HepG2 (cell line): ENCODE measurements around the gene SLC23A2. TPM values are rescaled to one million over a fixed set of nuclear protein-coding genes. Genes with fewer than 3 reads are reported as not detected.

Experiments used
- AGO2 ChIP-seq: fragments of 200-400 bp; formaldehyde crosslinking; optimal IDR thresholded peaks from 2 replicates; pipeline ENCODE3; 2017; ENCODE audit warnings: mild to moderate bottlenecking, low read depth, low read length, moderate library complexity
- ARID2 ChIP-seq: sonication (generic); formaldehyde crosslinking; IDR thresholded peaks from 2 replicates; pipeline ENCODE4 v1.8.1; 2022; ENCODE audit warnings: mild to moderate bottlenecking, missing genetic modification reagents, borderline replicate concordance
- IKZF4 ChIP-seq: sonication (generic); formaldehyde crosslinking; IDR thresholded peaks from 2 replicates; pipeline ENCODE4 v1.5.1; 2020; ENCODE audit warnings: borderline replicate concordance, mild to moderate bottlenecking, low read depth, missing genetic modification reagents; ENCODE audit errors: not compliant biosample characterization
- IRF2 ChIP-seq: IDR thresholded peaks from 2 replicates; pipeline ENCODE4 v1.6.1; 2018; ENCODE audit warnings: missing genetic modification reagents, missing compliant biosample characterization
- JARID2 ChIP-seq: sonication (generic); formaldehyde crosslinking; IDR thresholded peaks from 2 replicates; pipeline ENCODE4 v1.8.1; 2023; ENCODE audit warnings: missing genetic modification reagents, inconsistent platforms; ENCODE audit not compliant: insufficient replicate concordance
- KDM1A ChIP-seq: IDR thresholded peaks from 2 replicates; pipeline ENCODE4 v1.6.1; 2016; ENCODE audit warnings: missing compliant biosample characterization
- KMT2B ChIP-seq: IDR thresholded peaks from 2 replicates; pipeline ENCODE4 v1.6.1; 2016; ENCODE audit warnings: missing genetic modification reagents, missing compliant biosample characterization
- MAFK ChIP-seq, 2 experiments: IDR thresholded peaks in 1 of 2; conservative IDR thresholded peaks in 1 of 2; 2 replicates each; pipeline ENCODE4 v1.6.1; 2011; ENCODE audit warnings: improper control_type of control experiment in 2 of 2, low read length in 2 of 2
- MAZ ChIP-seq, 2 experiments: sonication (generic) in 1 of 2; formaldehyde crosslinking in 1 of 2; IDR thresholded peaks; 2 replicates each; pipeline versions ENCODE4 v1.5.0 to v1.6.1; 2012 to 2020; ENCODE audit warnings: low read depth in 2 of 2, mild to moderate bottlenecking in 2 of 2, borderline replicate concordance in 1 of 2, improper control_type of control experiment in 1 of 2, low read length in 1 of 2, missing genetic modification reagents in 1 of 2, moderate library complexity in 1 of 2
- NCOR1 ChIP-seq: fragments of 200-600 bp; sonication (generic); IDR thresholded peaks from 2 replicates; pipeline ENCODE4 v1.7.0; 2017; ENCODE audit warnings: antibody characterized with exemption, low read length, borderline replicate concordance
- RFX3 ChIP-seq: IDR thresholded peaks from 2 replicates; pipeline ENCODE4 v1.6.1; 2016; ENCODE audit warnings: missing biosample characterization, missing genetic modification reagents
- TARDBP ChIP-seq: sonication (generic); formaldehyde crosslinking; IDR thresholded peaks from 2 replicates; pipeline ENCODE4 v1.8.0; 2022; ENCODE audit warnings: mild to moderate bottlenecking, missing genetic modification reagents
- ZNF549 ChIP-seq: sonication (generic); formaldehyde crosslinking; IDR thresholded peaks from 2 replicates; pipeline ENCODE4 v1.5.0; 2020; ENCODE audit warnings: missing genetic modification reagents
- ZNF614 ChIP-seq: IDR thresholded peaks from 2 replicates; pipeline ENCODE4 v1.6.1; 2018; ENCODE audit warnings: missing biosample characterization, missing genetic modification reagents, inconsistent platforms, borderline replicate concordance
- polyA plus RNA-seq, 8 experiments: library from polyadenylated mRNA; depleted of rRNA in 3 of 8; stranded (reverse) in 7 of 8; unstranded in 1 of 8; fragments of >200 nt; fragmentation: Illumina TruSeq in 4 of 8; extraction: Trizol in 4 of 8; gene quantifications; 2 replicates each; pipeline versions ENCODE4 v1.2.1 to v1.2.3, GENCODE V29; 2011 to 2016; ENCODE audit warnings: low read depth in 4 of 8, missing spikeins in 1 of 8, mixed read lengths in 1 of 8; ENCODE audit not compliant: insufficient read depth in 1 of 8
- total RNA-seq, 5 experiments: library from RNA; depleted of rRNA; stranded (reverse); fragments of >200 nt; fragmentation: Illumina TruSeq; extraction: Trizol; gene quantifications; 2 replicates each; pipeline ENCODE4 v1.2.3, GENCODE V29; 2016; ENCODE audit warnings: low read depth in 1 of 5
- TF ChIP-seq, protein P1 (sequence below): IDR thresholded peaks from 2 replicates; pipeline ENCODE4 v1.6.1; 2016; ENCODE audit warnings: low read depth
- TF ChIP-seq, protein P2 (sequence below): sonication (generic); formaldehyde crosslinking; IDR thresholded peaks from 2 replicates; pipeline ENCODE4 v1.4.0; 2020; ENCODE audit warnings: missing genetic modification reagents
- TF ChIP-seq, protein P3 (sequence below): sonication (generic); formaldehyde crosslinking; IDR thresholded peaks from 2 replicates; pipeline ENCODE4 v1.5.0; 2020; ENCODE audit warnings: mild to moderate bottlenecking, missing genetic modification reagents
- TF ChIP-seq, protein P4 (sequence below): IDR thresholded peaks from 2 replicates; pipeline ENCODE4 v1.6.1; 2012; ENCODE audit warnings: low read depth, low read length, improper control_type of control experiment
- TF ChIP-seq, protein P5 (sequence below): sonication (generic); formaldehyde crosslinking; IDR thresholded peaks from 2 replicates; pipeline ENCODE4 v1.4.0; 2020; ENCODE audit warnings: missing genetic modification reagents

The SLC23A2 gene
- total and polyA plus RNA-seq, 2 of the 13 experiments (the other 11 are each of a cell fraction or from before 2014, with no cell fraction given) = 42.2 to 51.2 TPM

DNA sequence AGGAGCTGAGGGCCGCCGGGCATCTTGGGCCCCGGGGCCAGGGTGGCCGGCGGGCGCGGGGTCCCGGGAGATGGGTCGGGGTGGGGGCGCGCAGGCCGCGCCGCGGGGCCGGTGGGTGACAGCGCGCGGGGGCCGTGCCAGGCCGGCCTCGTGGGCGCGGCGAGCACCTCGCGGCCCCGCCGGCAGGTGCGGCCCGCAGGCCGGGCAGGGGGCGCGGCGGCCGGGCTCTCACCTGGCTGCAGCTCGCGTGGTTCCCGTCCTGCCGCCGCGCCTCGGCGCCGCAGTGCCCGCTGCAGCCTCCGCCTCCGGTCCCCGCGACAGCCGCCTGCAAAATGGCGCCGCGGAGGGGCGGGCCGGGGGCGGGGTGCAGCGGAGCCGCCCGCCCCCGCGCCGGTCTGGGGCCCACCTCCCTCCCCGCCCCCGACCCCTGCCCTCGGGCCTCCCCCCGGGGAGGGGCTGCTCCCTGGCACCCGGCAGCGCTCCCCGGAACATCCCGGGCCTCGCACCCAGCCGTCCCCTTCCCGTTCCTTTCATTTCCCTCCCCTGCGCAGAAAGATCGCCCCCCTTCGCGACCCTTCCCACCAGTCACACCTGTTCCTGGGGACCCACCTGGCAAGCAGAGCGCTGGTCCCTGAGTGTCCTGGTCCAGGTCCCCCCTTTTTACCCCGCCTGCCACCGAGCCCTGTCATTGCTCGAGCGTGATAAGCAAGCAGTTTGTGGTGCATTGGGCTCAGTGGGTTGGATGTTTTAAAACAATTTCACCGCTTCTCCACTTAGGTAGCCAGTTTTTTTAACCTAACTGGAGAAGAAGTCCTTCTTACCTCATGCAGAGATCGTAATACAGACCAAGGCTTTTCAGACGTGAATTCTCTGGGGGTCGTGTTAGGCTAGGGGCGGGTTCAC, at the start of gene SLC23A2 (continued):
- TF ChIP-seq IRF2 (CRISPR knock-in tag) (peak; percentile 58; the same call in 1 of the 2 replicates), MAFK (conservative IDR thresholded peaks at IDR 0.05 in 1 of 2, IDR thresholded peaks at IDR 0.05 in 1 of 2; ENCODE audit: low read length in 2 of 2) (no peak), NCOR1 (no peak), JARID2 (CRISPR knock-in tag) (no peak), KMT2B (CRISPR knock-in tag) (no peak), AGO2 (no peak), ZNF614 (0 out of 2 replicates have a peak, but pooled peaks have one; percentile 3), ZNF549 (CRISPR knock-in tag) (no peak), IKZF4 (CRISPR knock-in tag) (no peak), TARDBP (CRISPR knock-in tag) (peak; percentile 44; the same call in 1 of the 2 replicates), KDM1A (no peak), MAZ (IDR thresholded peaks at IDR 0.05; ENCODE audit: borderline replicate concordance, low read depth, low read length) (peak; percentile 18; the same call in 1 of the 2 replicates), MAZ (CRISPR knock-in tag; IDR thresholded peaks at IDR 0.05; ENCODE audit: low read depth) (no peak; the same call in 1 of the 2 replicates), RFX3 (CRISPR knock-in tag) (no peak), ARID2 (no peak)
- TF ChIP-seq, protein P1, sequence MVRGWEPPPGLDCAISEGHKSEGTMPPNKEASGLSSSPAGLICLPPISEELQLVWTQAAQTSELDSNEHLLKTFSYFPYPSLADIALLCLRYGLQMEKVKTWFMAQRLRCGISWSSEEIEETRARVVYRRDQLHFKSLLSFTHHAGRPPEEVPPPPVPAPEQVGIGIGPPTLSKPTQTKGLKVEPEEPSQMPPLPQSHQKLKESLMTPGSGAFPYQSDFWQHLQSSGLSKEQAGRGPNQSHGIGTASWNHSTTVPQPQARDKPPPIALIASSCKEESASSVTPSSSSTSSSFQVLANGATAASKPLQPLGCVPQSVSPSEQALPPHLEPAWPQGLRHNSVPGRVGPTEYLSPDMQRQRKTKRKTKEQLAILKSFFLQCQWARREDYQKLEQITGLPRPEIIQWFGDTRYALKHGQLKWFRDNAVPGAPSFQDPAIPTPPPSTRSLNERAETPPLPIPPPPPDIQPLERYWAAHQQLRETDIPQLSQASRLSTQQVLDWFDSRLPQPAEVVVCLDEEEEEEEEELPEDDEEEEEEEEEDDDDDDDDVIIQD = no peak
- TF ChIP-seq, protein P2, sequence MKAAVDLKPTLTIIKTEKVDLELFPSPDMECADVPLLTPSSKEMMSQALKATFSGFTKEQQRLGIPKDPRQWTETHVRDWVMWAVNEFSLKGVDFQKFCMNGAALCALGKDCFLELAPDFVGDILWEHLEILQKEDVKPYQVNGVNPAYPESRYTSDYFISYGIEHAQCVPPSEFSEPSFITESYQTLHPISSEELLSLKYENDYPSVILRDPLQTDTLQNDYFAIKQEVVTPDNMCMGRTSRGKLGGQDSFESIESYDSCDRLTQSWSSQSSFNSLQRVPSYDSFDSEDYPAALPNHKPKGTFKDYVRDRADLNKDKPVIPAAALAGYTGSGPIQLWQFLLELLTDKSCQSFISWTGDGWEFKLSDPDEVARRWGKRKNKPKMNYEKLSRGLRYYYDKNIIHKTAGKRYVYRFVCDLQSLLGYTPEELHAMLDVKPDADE (CRISPR knock-in tag) = peak; percentile 79; the same call in 1 of the 2 replicates
- TF ChIP-seq, protein P3, sequence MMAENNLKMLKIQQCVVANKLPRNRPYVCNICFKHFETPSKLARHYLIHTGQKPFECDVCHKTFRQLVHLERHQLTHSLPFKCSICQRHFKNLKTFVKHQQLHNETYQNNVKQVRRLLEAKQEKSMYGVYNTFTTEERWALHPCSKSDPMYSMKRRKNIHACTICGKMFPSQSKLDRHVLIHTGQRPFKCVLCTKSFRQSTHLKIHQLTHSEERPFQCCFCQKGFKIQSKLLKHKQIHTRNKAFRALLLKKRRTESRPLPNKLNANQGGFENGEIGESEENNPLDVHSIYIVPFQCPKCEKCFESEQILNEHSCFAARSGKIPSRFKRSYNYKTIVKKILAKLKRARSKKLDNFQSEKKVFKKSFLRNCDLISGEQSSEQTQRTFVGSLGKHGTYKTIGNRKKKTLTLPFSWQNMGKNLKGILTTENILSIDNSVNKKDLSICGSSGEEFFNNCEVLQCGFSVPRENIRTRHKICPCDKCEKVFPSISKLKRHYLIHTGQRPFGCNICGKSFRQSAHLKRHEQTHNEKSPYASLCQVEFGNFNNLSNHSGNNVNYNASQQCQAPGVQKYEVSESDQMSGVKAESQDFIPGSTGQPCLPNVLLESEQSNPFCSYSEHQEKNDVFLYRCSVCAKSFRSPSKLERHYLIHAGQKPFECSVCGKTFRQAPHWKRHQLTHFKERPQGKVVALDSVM (CRISPR knock-in tag) = no peak; the same call in 1 of the 2 replicates
- TF ChIP-seq, protein P4, sequence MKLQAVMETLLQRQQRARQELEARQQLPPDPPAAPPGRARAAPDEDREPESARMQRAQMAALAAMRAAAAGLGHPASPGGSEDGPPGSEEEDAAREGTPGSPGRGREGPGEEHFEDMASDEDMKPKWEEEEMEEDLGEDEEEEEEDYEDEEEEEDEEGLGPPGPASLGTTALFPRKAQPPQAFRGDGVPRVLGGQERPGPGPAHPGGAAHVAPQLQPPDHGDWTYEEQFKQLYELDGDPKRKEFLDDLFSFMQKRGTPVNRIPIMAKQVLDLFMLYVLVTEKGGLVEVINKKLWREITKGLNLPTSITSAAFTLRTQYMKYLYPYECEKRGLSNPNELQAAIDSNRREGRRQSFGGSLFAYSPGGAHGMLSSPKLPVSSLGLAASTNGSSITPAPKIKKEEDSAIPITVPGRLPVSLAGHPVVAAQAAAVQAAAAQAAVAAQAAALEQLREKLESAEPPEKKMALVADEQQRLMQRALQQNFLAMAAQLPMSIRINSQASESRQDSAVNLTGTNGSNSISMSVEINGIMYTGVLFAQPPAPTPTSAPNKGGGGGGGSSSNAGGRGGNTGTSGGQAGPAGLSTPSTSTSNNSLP = no peak
- TF ChIP-seq, protein P5, sequence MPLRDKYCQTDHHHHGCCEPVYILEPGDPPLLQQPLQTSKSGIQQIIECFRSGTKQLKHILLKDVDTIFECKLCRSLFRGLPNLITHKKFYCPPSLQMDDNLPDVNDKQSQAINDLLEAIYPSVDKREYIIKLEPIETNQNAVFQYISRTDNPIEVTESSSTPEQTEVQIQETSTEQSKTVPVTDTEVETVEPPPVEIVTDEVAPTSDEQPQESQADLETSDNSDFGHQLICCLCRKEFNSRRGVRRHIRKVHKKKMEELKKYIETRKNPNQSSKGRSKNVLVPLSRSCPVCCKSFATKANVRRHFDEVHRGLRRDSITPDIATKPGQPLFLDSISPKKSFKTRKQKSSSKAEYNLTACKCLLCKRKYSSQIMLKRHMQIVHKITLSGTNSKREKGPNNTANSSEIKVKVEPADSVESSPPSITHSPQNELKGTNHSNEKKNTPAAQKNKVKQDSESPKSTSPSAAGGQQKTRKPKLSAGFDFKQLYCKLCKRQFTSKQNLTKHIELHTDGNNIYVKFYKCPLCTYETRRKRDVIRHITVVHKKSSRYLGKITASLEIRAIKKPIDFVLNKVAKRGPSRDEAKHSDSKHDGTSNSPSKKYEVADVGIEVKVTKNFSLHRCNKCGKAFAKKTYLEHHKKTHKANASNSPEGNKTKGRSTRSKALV = no peak
